Keratinocyte (primary cell): ENCODE measurements around the gene FLVCR2. TPM values are rescaled to one million over a fixed set of nuclear protein-coding genes. Genes with fewer than 3 reads are reported as not detected.

ENCODE experiments used
- DNase-seq: peaks from one replicate; pipeline ENCODE4 v3.0.0-alpha.2; 2011; ENCODE audit warnings: low read depth, missing footprints, low spot score
- FAIRE-seq: peaks from 2 replicates; lab custom pipeline; 2011; peaks lifted over from hg19 to GRCh38; lab: Jason Lieb, UNC
- H2AFZ ChIP-seq: 2 replicates; pipeline ENCODE4 v1.6.0; 2012; ENCODE audit warnings: low read length, control low read depth, inconsistent platforms; ENCODE audit not compliant: control insufficient read depth
- H3K27ac ChIP-seq: 2 replicates; pipeline ENCODE4 v1.5.1; 2011; ENCODE audit warnings: low read length; ENCODE audit not compliant: control insufficient read depth, insufficient read depth
- H3K27me3 ChIP-seq: 3 replicates; pipeline ENCODE4 v1.6.0; 2011; ENCODE audit warnings: low read length; ENCODE audit not compliant: control insufficient read depth, insufficient read depth; ENCODE audit errors: extremely low read depth
- H3K36me3 ChIP-seq, 2 experiments: 2 replicates in 1 of 2; 3 replicates in 1 of 2; pipeline ENCODE4 v1.5.1; 2011; ENCODE audit warnings: low read length in 2 of 2, mild to moderate bottlenecking in 1 of 2; ENCODE audit not compliant: control insufficient read depth in 2 of 2, insufficient read depth in 2 of 2; ENCODE audit errors: extremely low read depth in 1 of 2
- H3K4me1 ChIP-seq: 3 replicates; pipeline ENCODE4 v1.5.1; 2011; ENCODE audit warnings: low read length; ENCODE audit not compliant: control insufficient read depth, insufficient read depth; ENCODE audit errors: extremely low read depth
- H3K4me2 ChIP-seq: 3 replicates; pipeline ENCODE4 v1.6.0; 2011; ENCODE audit warnings: low read depth, low read length; ENCODE audit not compliant: control insufficient read depth, insufficient read depth; ENCODE audit errors: extremely low read depth
- H3K4me3 ChIP-seq, 3 experiments: fragments of 200-600 bp in 1 of 3; sonication (generic) in 1 of 3; 2 replicates in 2 of 3; 3 replicates in 1 of 3; pipeline ENCODE4 v1.5.1; 2011 to 2016; ENCODE audit warnings: low read length in 3 of 3, mild to moderate bottlenecking in 3 of 3, control low read depth in 2 of 3, inconsistent platforms in 1 of 3, low read depth in 1 of 3, mixed read lengths in 1 of 3, mixed run types in 1 of 3, moderate library complexity in 1 of 3; ENCODE audit not compliant: control insufficient read depth in 2 of 3, insufficient read depth in 2 of 3; ENCODE audit errors: extremely low read depth in 1 of 3
- H3K79me2 ChIP-seq: 2 replicates; pipeline ENCODE4 v1.6.0; 2012; ENCODE audit warnings: low read length; ENCODE audit not compliant: control insufficient read depth, insufficient read depth
- H3K9ac ChIP-seq: 3 replicates; pipeline ENCODE4 v1.6.0; 2011; ENCODE audit warnings: low read length; ENCODE audit not compliant: control insufficient read depth, insufficient read depth; ENCODE audit errors: extremely low read depth
- H3K9me1 ChIP-seq: 3 replicates; pipeline ENCODE4 v1.6.0; 2011; ENCODE audit warnings: low read length; ENCODE audit not compliant: control insufficient read depth, insufficient read depth; ENCODE audit errors: extremely low read depth
- H3K9me3 ChIP-seq: 2 replicates; pipeline ENCODE4 v1.5.1; 2012; ENCODE audit warnings: low read depth, low read length; ENCODE audit not compliant: control insufficient read depth
- H4K20me1 ChIP-seq: 3 replicates; pipeline ENCODE4 v1.6.0; 2011; ENCODE audit warnings: low read length; ENCODE audit not compliant: control insufficient read depth, insufficient read depth; ENCODE audit errors: extremely low read depth
- EZH2 ChIP-seq: IDR thresholded peaks from one replicate; pipeline ENCODE4 v1.6.1; 2012; ENCODE audit warnings: inconsistent platforms, mild to moderate bottlenecking, low read length, moderate library complexity
- dilution Hi-C: fragments of 300-500 bp; cut with MboI; formaldehyde crosslinking; loops from one replicate; pipeline ENCODE4 v1.7.0; 2020; ENCODE audit warnings: low sequenced_read_pairs; ENCODE audit not compliant: extremely low pct_ligation_motif_present
- polyA plus RNA-seq, 5 experiments: library from polyadenylated mRNA; depleted of rRNA in 3 of 5; stranded (reverse) in 3 of 5; stranded (forward) in 1 of 5; unstranded in 1 of 5; fragments of >200 nt; gene quantifications; 1 replicate in 1 of 5; 2 replicates in 3 of 5; 3 replicates in 1 of 5; pipeline versions ENCODE4 v1.2.1 to v1.2.3, GENCODE V29; 2011 to 2012; ENCODE audit warnings: missing spikeins in 2 of 5, low read depth in 1 of 5, low replicate concordance in 1 of 5
- TF ChIP-seq, protein P1 (sequence below), 3 experiments: IDR thresholded peaks in 1 of 3; conservative IDR thresholded peaks in 1 of 3; optimal IDR thresholded peaks in 1 of 3; 2 replicates in 2 of 3; 3 replicates in 1 of 3; pipeline versions ENCODE3 to v1.5.1; 2011; ENCODE audit warnings: low read length in 3 of 3, mild to moderate bottlenecking in 3 of 3, moderate library complexity in 2 of 3, control low read depth in 1 of 3, inconsistent platforms in 1 of 3; ENCODE audit not compliant: insufficient read depth in 2 of 3; ENCODE audit errors: extremely low read depth in 1 of 3

Gene FLVCR2
- polyA plus RNA-seq, 1 donor (not counting 4 experiments of a cell fraction or from before 2014, with no cell fraction given): 0.45 TPM

DNA sequence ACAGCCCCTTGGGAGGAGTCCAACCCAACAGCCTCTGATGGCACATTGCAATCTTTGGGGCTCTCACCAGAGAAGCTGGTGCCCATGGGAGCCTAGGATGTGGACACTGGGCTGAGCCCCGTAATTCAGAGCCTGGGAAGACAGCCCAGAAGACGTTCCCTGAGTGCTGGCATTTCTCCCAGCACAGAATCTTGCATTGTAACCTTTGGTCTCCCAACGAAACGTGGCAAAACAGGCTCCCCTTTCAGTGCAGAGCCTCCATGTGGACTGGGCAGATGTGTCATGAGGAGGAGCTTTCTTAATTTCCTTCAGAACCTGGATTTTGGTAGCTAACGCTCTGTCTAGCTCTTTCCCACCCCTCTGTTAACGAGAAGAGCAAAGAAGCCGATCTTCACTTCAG, 29.9 kb upstream of the FLVCR2 start:
- DNase-seq (no peak), FAIRE-seq (no peak)
- no peaks in the 10 kb centered on the region for H3K9me1 ChIP-seq
- H4K20me1 ChIP-seq: no peaks in the 10 kb centered on the region
- TF ChIP-seq, protein P1, sequence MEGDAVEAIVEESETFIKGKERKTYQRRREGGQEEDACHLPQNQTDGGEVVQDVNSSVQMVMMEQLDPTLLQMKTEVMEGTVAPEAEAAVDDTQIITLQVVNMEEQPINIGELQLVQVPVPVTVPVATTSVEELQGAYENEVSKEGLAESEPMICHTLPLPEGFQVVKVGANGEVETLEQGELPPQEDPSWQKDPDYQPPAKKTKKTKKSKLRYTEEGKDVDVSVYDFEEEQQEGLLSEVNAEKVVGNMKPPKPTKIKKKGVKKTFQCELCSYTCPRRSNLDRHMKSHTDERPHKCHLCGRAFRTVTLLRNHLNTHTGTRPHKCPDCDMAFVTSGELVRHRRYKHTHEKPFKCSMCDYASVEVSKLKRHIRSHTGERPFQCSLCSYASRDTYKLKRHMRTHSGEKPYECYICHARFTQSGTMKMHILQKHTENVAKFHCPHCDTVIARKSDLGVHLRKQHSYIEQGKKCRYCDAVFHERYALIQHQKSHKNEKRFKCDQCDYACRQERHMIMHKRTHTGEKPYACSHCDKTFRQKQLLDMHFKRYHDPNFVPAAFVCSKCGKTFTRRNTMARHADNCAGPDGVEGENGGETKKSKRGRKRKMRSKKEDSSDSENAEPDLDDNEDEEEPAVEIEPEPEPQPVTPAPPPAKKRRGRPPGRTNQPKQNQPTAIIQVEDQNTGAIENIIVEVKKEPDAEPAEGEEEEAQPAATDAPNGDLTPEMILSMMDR (optimal IDR thresholded peaks at IDR 0.05 in 1 of 3, IDR thresholded peaks at IDR 0.05 in 1 of 3, conservative IDR thresholded peaks at IDR 0.05 in 1 of 3; ENCODE audit: extremely low read depth in 1 of 3, insufficient read depth in 2 of 3, low read length in 3 of 3): no peak
- TF ChIP-seq EZH2: no peak
- no peak overlapping the region for H3K4me2 ChIP-seq
- no peaks in the 10 kb centered on the region for H3K9me3 ChIP-seq
- peaks cover 4% of the 10 kb centered on the region for H3K27me3 ChIP-seq
- H2AFZ ChIP-seq: no peak overlapping the region
- dilution Hi-C loops: no loop called here
- H3K9ac ChIP-seq: no peak overlapping the region
- H3K36me3 ChIP-seq: no peaks in the 10 kb centered on the region
- no peak overlapping the region for H3K27ac ChIP-seq
- H3K4me1 ChIP-seq: no peaks in the 10 kb centered on the region
- H3K79me2 ChIP-seq: no peaks in the 10 kb centered on the region
- H3K4me3 ChIP-seq: no peak overlapping the region

DNA sequence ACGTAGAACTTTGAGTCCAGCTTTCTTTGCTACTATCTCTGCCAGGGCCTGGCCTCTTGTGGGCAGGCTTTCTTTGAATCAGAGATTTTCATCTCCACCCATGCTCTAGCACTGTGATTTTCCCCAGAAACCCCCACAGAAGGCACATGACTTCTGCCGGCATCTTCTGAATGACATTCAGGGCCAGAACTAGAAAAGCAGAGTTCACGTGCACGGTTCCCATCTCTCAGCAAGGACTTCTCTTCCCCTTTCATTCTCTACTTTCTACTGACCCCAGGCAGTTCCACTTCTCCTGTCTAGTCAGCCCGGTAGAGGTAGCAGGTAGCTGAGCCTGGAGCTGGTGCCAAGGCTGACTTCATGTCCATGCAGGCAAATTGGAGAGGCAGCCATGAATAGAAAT, 29.3 kb upstream of the FLVCR2 start:
- dilution Hi-C loops: no loop called here
- no peak for FAIRE-seq

More for the DNA sequence above, 29.3 kb upstream of the FLVCR2 start:
- TF ChIP-seq, protein P1 (optimal IDR thresholded peaks at IDR 0.05 in 1 of 3, IDR thresholded peaks at IDR 0.05 in 1 of 3, conservative IDR thresholded peaks at IDR 0.05 in 1 of 3; ENCODE audit: extremely low read depth in 1 of 3, insufficient read depth in 2 of 3, low read length in 3 of 3): no peak
- TF ChIP-seq EZH2: no peak
- Histone ChIP-seq H3K4me3 (no peak overlapping the region), H3K4me1 (peaks cover 1% of the 10 kb centered on the region), H3K79me2 (no peaks in the 10 kb centered on the region), H3K36me3 (no peaks in the 10 kb centered on the region), H3K9me3 (no peaks in the 10 kb centered on the region), H3K4me2 (no peak overlapping the region), H3K27me3 (peaks cover 4% of the 10 kb centered on the region), H3K9me1 (no peaks in the 10 kb centered on the region), H3K9ac (no peak overlapping the region), H2AFZ (no peak overlapping the region), H3K27ac (no peak overlapping the region), H4K20me1 (no peaks in the 10 kb centered on the region)
- DNase-seq: no peak
